ENCODE data around the gene CSMD2.

The CSMD2 gene

GRCh38 chr1:33944846-33945245 lies 220.2 kb downstream of the CSMD2 start:
- H3K9ac ChIP-seq (ENCODE audit: insufficient read length, low read depth), result no peak overlapping the region
- no peak for DNase-seq (ENCODE audit: low read depth, low spot score)
- H3K27me3 ChIP-seq (ENCODE audit: insufficient read depth, insufficient read length), result no peaks in the 10 kb centered on the region
- TF ChIP-seq YY1 (IDR thresholded peaks at IDR 0.05; ENCODE audit: insufficient read depth, insufficient read length) (no peak), SUZ12 (IDR thresholded peaks at IDR 0.05; ENCODE audit: extremely low read depth, insufficient read depth, insufficient read length) (no peak), ZNF274 (IDR thresholded peaks at IDR 0.05; ENCODE audit: low read depth, low read length) (no peak)
- H3K4me1 ChIP-seq (ENCODE audit: insufficient read depth, insufficient read length), result no peaks in the 10 kb centered on the region
- no peaks in the 10 kb centered on the region for H3K9me3 ChIP-seq (ENCODE audit: insufficient read depth, low read length)
- H3K36me3 ChIP-seq (ENCODE audit: insufficient read depth, insufficient read length, low read length), result no peaks in the 10 kb centered on the region
- H3K4me3 ChIP-seq (ENCODE audit: insufficient read length, low read depth), result no peak overlapping the region

- no peaks in the 10 kb centered on the region for H3K4me1 ChIP-seq (ENCODE audit: insufficient read depth, insufficient read length)
- no peaks in the 10 kb centered on the region for H3K36me3 ChIP-seq (ENCODE audit: insufficient read depth, insufficient read length, low read length)
- H3K4me3 ChIP-seq (ENCODE audit: insufficient read length, low read depth), result no peak overlapping the region
- no peaks in the 10 kb centered on the region for H3K27me3 ChIP-seq (ENCODE audit: insufficient read depth, insufficient read length)
- TF ChIP-seq ZNF274 (IDR thresholded peaks at IDR 0.05; ENCODE audit: low read depth, low read length), result no peak
- no peak for TF ChIP-seq SUZ12 (IDR thresholded peaks at IDR 0.05; ENCODE audit: extremely low read depth, insufficient read depth, insufficient read length)
- TF ChIP-seq YY1 (IDR thresholded peaks at IDR 0.05; ENCODE audit: insufficient read depth, insufficient read length), result no peak
- peaks cover 5% of the 10 kb centered on the region for H3K9me3 ChIP-seq (ENCODE audit: insufficient read depth, low read length)
- H3K9ac ChIP-seq (ENCODE audit: insufficient read length, low read depth), result no peak overlapping the region
- DNase-seq (ENCODE audit: low read depth, low spot score), result no peak
These were observed 221.1 kb downstream of the CSMD2 start for GRCh38 chr1:33943978-33944377.

- no peak overlapping the region for H3K9ac ChIP-seq (ENCODE audit: insufficient read length, low read depth)
- H3K36me3 ChIP-seq (ENCODE audit: insufficient read depth, insufficient read length, low read length), result peaks cover 6% of the 10 kb centered on the region
- H3K4me3 ChIP-seq (ENCODE audit: insufficient read length, low read depth), result no peak overlapping the region
- no peaks in the 10 kb centered on the region for H3K27me3 ChIP-seq (ENCODE audit: insufficient read depth, insufficient read length)
- no peak for DNase-seq (ENCODE audit: low read depth, low spot score)
- no peaks in the 10 kb centered on the region for H3K4me1 ChIP-seq (ENCODE audit: insufficient read depth, insufficient read length)
- H3K9me3 ChIP-seq (ENCODE audit: insufficient read depth, low read length), result 0 out of 2 replicates have a peak, but pooled peaks cover 1% of the 10 kb centered on the region
- TF ChIP-seq ZNF274 (IDR thresholded peaks at IDR 0.05; ENCODE audit: low read depth, low read length) (no peak), YY1 (IDR thresholded peaks at IDR 0.05; ENCODE audit: insufficient read depth, insufficient read length) (no peak), SUZ12 (IDR thresholded peaks at IDR 0.05; ENCODE audit: extremely low read depth, insufficient read depth, insufficient read length) (no peak)
These were observed 232.2 kb downstream of the CSMD2 start for GRCh38 chr1:33932871-33933270.

- Histone ChIP-seq H3K27me3 (ENCODE audit: insufficient read depth, insufficient read length) (no peaks in the 10 kb centered on the region), H3K4me1 (ENCODE audit: insufficient read depth, insufficient read length) (no peaks in the 10 kb centered on the region), H3K36me3 (ENCODE audit: insufficient read depth, insufficient read length, low read length) (peaks cover 6% of the 10 kb centered on the region), H3K4me3 (ENCODE audit: insufficient read length, low read depth) (no peak overlapping the region), H3K9ac (ENCODE audit: insufficient read length, low read depth) (no peak overlapping the region), H3K9me3 (ENCODE audit: insufficient read depth, low read length) (no peaks in the 10 kb centered on the region)
- DNase-seq (ENCODE audit: low read depth, low spot score), result no peak
- no peak for TF ChIP-seq YY1 (IDR thresholded peaks at IDR 0.05; ENCODE audit: insufficient read depth, insufficient read length)
- no peak for TF ChIP-seq ZNF274 (IDR thresholded peaks at IDR 0.05; ENCODE audit: low read depth, low read length)
- no peak for TF ChIP-seq SUZ12 (IDR thresholded peaks at IDR 0.05; ENCODE audit: extremely low read depth, insufficient read depth, insufficient read length)
These were observed 233.9 kb downstream of the CSMD2 start for GRCh38 chr1:33931111-33931475.

GRCh38 chr1:33930346-33931110 lies 234.5 kb downstream of the CSMD2 start:
- DNase-seq (ENCODE audit: low read depth, low spot score), result no peak
- no peak for TF ChIP-seq YY1 (IDR thresholded peaks at IDR 0.05; ENCODE audit: insufficient read depth, insufficient read length)
- no peak for TF ChIP-seq SUZ12 (IDR thresholded peaks at IDR 0.05; ENCODE audit: extremely low read depth, insufficient read depth, insufficient read length)
- TF ChIP-seq ZNF274 (IDR thresholded peaks at IDR 0.05; ENCODE audit: low read depth, low read length), result no peak

GRCh38 chr1:33928251-33928650 lies 236.8 kb downstream of the CSMD2 start:
- Histone ChIP-seq H3K4me3 (ENCODE audit: insufficient read length, low read depth) (no peak overlapping the region), H3K9ac (ENCODE audit: insufficient read length, low read depth) (no peak overlapping the region), H3K9me3 (ENCODE audit: insufficient read depth, low read length) (peaks cover 2% of the 10 kb centered on the region; the same call in 1 of the 2 replicates), H3K27me3 (ENCODE audit: insufficient read depth, insufficient read length) (no peaks in the 10 kb centered on the region), H3K4me1 (ENCODE audit: insufficient read depth, insufficient read length) (peaks cover 2% of the 10 kb centered on the region), H3K36me3 (ENCODE audit: insufficient read depth, insufficient read length, low read length) (peaks cover 6% of the 10 kb centered on the region)
- no peak for DNase-seq (ENCODE audit: low read depth, low spot score)
- no peak for TF ChIP-seq ZNF274 (IDR thresholded peaks at IDR 0.05; ENCODE audit: low read depth, low read length)
- TF ChIP-seq YY1 (IDR thresholded peaks at IDR 0.05; ENCODE audit: insufficient read depth, insufficient read length), result no peak
- no peak for TF ChIP-seq SUZ12 (IDR thresholded peaks at IDR 0.05; ENCODE audit: extremely low read depth, insufficient read depth, insufficient read length)

More at GRCh38 chr1:33930346-33931110, 234.5 kb downstream of the CSMD2 start:
- Histone ChIP-seq H3K4me1 (ENCODE audit: insufficient read depth, insufficient read length) (peaks cover 1% of the 10 kb centered on the region), H3K4me3 (ENCODE audit: insufficient read length, low read depth) (no peak overlapping the region), H3K9me3 (ENCODE audit: insufficient read depth, low read length) (no peaks in the 10 kb centered on the region), H3K9ac (ENCODE audit: insufficient read length, low read depth) (no peak overlapping the region), H3K27me3 (ENCODE audit: insufficient read depth, insufficient read length) (no peaks in the 10 kb centered on the region), H3K36me3 (ENCODE audit: insufficient read depth, insufficient read length, low read length) (peaks cover 6% of the 10 kb centered on the region)

- H3K4me1 ChIP-seq (ENCODE audit: insufficient read depth, insufficient read length), result peaks cover 2% of the 10 kb centered on the region
- peaks cover 6% of the 10 kb centered on the region for H3K36me3 ChIP-seq (ENCODE audit: insufficient read depth, insufficient read length, low read length)
- no peak for DNase-seq (ENCODE audit: low read depth, low spot score)
- H3K27me3 ChIP-seq (ENCODE audit: insufficient read depth, insufficient read length), result no peaks in the 10 kb centered on the region
- H3K9ac ChIP-seq (ENCODE audit: insufficient read length, low read depth), result no peak overlapping the region
- peaks cover 5% of the 10 kb centered on the region; the same call in 1 of the 2 replicates for H3K9me3 ChIP-seq (ENCODE audit: insufficient read depth, low read length)
- TF ChIP-seq YY1 (IDR thresholded peaks at IDR 0.05; ENCODE audit: insufficient read depth, insufficient read length) (no peak), SUZ12 (IDR thresholded peaks at IDR 0.05; ENCODE audit: extremely low read depth, insufficient read depth, insufficient read length) (no peak), ZNF274 (IDR thresholded peaks at IDR 0.05; ENCODE audit: low read depth, low read length) (no peak)
- H3K4me3 ChIP-seq (ENCODE audit: insufficient read length, low read depth), result no peak overlapping the region
These were observed 237.3 kb downstream of the CSMD2 start for GRCh38 chr1:33927721-33928120.

All from NT2/D1 (cell line).